ENCODE data around the gene C11orf71. TPM values are rescaled to one million over a fixed set of nuclear protein-coding genes. Genes with fewer than 3 reads are reported as not detected.

The C11orf71 gene
- total and polyA plus RNA-seq, 2 donors (not counting 1 experiment from before 2014, with no cell fraction given) = 12.1 to 14.8 TPM

GRCh38 chr11:114362326-114362725 is 38.0 kb downstream of the C11orf71 start:
- peaks cover 0 to 12% (median 5%) of the 10 kb centered on the region in 4 experiments for H3K27me3 ChIP-seq (replicated peaks in 1 of 4; ENCODE audit: control extremely low read depth in 1 of 4, control insufficient read depth in 3 of 4, insufficient read depth in 4 of 4, low read length in 3 of 4)
- no peak for DNase-seq
- H3K27ac ChIP-seq (ENCODE audit: low read length in 2 of 2) = no peak overlapping the region
- TF ChIP-seq CTCF (IDR thresholded peaks at IDR 0.05) (no peak), EZH2 (IDR thresholded peaks at IDR 0.05; ENCODE audit: borderline replicate concordance, insufficient read depth, low read depth, low read length, poor library complexity, severe bottlenecking) (no peak)
- H3K79me2 ChIP-seq (ENCODE audit: control insufficient read depth, insufficient read depth, low read length) = no peaks in the 10 kb centered on the region
- Mint-ChIP-seq H3K27me3 (peaks cover 53% of the 10 kb centered on the region), H3K9me3 (ENCODE audit: insufficient read depth) (no peaks in the 10 kb centered on the region), H3K4me1 (no peaks in the 10 kb centered on the region), H3K4me3 (no peak overlapping the region), H3K27ac (no peak overlapping the region)
- no peak overlapping the region for H3K4me3 ChIP-seq (ENCODE audit: control extremely low read depth in 1 of 5, extremely low read depth in 1 of 5, insufficient read depth in 1 of 5, low read depth in 2 of 5, low read length in 4 of 5)
- no peaks in the 10 kb centered on the region for H3K4me1 ChIP-seq (ENCODE audit: control insufficient read depth in 2 of 2, insufficient read depth in 2 of 2, low read length in 2 of 2)
- no CpG with 5 or more reads among the region's 4 CpGs for WGBS (ENCODE audit: insufficient coverage)
- no peaks in the 10 kb centered on the region for H3K36me3 ChIP-seq (replicated peaks in 1 of 2; ENCODE audit: control extremely low read depth in 1 of 2, control insufficient read depth in 1 of 2, extremely low read depth in 1 of 2, insufficient read depth in 2 of 2, low read length in 1 of 2)
- ChIA-PET CTCF (interaction anchor here (0.6 kb wide), 1 partner anchor 120 kb away, joined by 3 read pairs; no protein-coding TSS in a partner anchor), POLR2A (no interaction called here)
- no peak overlapping the region for H3K9ac ChIP-seq (ENCODE audit: low read length)
- H3K4me2 ChIP-seq (replicated peaks; ENCODE audit: low read depth, low read length, poor library complexity, severe bottlenecking) = no peak overlapping the region
- no peaks in the 10 kb centered on the region for H3K9me3 ChIP-seq (ENCODE audit: control extremely low read depth in 1 of 3, control insufficient read depth in 2 of 3, insufficient read depth in 1 of 3, low read length in 2 of 3)
- no peaks in the 10 kb centered on the region for H4K20me1 ChIP-seq (ENCODE audit: control insufficient read depth, insufficient read depth, low read length, poor library complexity, severe bottlenecking)
- no peak overlapping the region for H2AFZ ChIP-seq (ENCODE audit: insufficient read depth, low read depth, low read length, poor library complexity, severe bottlenecking)
- no peak for ATAC-seq (ENCODE audit: low read depth)
- intact Hi-C loops (cut with micrococcal nuclease) = no loop called here

- Mint-ChIP-seq H3K27ac (no peak overlapping the region), H3K4me3 (no peak overlapping the region), H3K27me3 (peaks cover 40% of the 10 kb centered on the region), H3K9me3 (ENCODE audit: insufficient read depth) (no peaks in the 10 kb centered on the region), H3K4me1 (no peaks in the 10 kb centered on the region)
- Histone ChIP-seq H3K79me2 (ENCODE audit: control insufficient read depth, insufficient read depth, low read length) (no peaks in the 10 kb centered on the region), H3K4me3 (ENCODE audit: control extremely low read depth in 1 of 5, extremely low read depth in 1 of 5, insufficient read depth in 1 of 5, low read depth in 2 of 5, low read length in 4 of 5) (no peak overlapping the region), H3K9ac (ENCODE audit: low read length) (no peak overlapping the region), H3K4me1 (ENCODE audit: control insufficient read depth in 2 of 2, insufficient read depth in 2 of 2, low read length in 2 of 2) (no peaks in the 10 kb centered on the region), H3K27ac (ENCODE audit: low read length in 2 of 2) (no peak overlapping the region), H2AFZ (ENCODE audit: insufficient read depth, low read depth, low read length, poor library complexity, severe bottlenecking) (no peak overlapping the region), H4K20me1 (ENCODE audit: control insufficient read depth, insufficient read depth, low read length, poor library complexity, severe bottlenecking) (no peaks in the 10 kb centered on the region), H3K27me3 (replicated peaks in 1 of 4; ENCODE audit: control extremely low read depth in 1 of 4, control insufficient read depth in 3 of 4, insufficient read depth in 4 of 4, low read length in 3 of 4) (peaks cover 0 to 12% (median 2%) of the 10 kb centered on the region in 4 experiments), H3K36me3 (replicated peaks in 1 of 2; ENCODE audit: control extremely low read depth in 1 of 2, control insufficient read depth in 1 of 2, extremely low read depth in 1 of 2, insufficient read depth in 2 of 2, low read length in 1 of 2) (no peaks in the 10 kb centered on the region), H3K4me2 (replicated peaks; ENCODE audit: low read depth, low read length, poor library complexity, severe bottlenecking) (no peak overlapping the region), H3K9me3 (ENCODE audit: control extremely low read depth in 1 of 3, control insufficient read depth in 2 of 3, insufficient read depth in 1 of 3, low read length in 2 of 3) (no peaks in the 10 kb centered on the region)
- no peak for ATAC-seq (ENCODE audit: low read depth)
- DNase-seq = no peak
- TF ChIP-seq CTCF (IDR thresholded peaks at IDR 0.05) (no peak), EZH2 (IDR thresholded peaks at IDR 0.05; ENCODE audit: borderline replicate concordance, insufficient read depth, low read depth, low read length, poor library complexity, severe bottlenecking) (no peak)
- ChIA-PET CTCF (interaction anchor here (1.2 kb wide), 1 partner anchor 13 kb away, joined by 5 read pairs; no protein-coding TSS in a partner anchor), POLR2A (no interaction called here)
- intact Hi-C loops (cut with micrococcal nuclease) = no loop called here
Observed at GRCh38 chr11:114359342-114359741, 41.0 kb downstream of the C11orf71 start.

Measured in B cell (primary cell).